Measurements from ENCODE around the gene PAQR5.
"Not testable (repeated sequence)": the region's sequence is repeated elsewhere in the genome, so short reads cannot be mapped to it uniquely, and the experiment has no call there.

PAQR5 gene

GRCh38 chr15:69380100-69380725 is 81.5 kb downstream of the PAQR5 start:
- no peak overlapping the region for H3K4me3 ChIP-seq (replicated peaks; ENCODE audit: low read depth, low read length)
- no peak for DNase-seq (ENCODE audit: extremely low read depth, low read depth)
- peak; percentile 34 for TF ChIP-seq CTCF (IDR thresholded peaks at IDR 0.05; ENCODE audit: low read depth, low read length, missing control alignments)

GRCh38 chr15:69380726-69381105 is 82.0 kb downstream of the PAQR5 start:
- no peak for DNase-seq (ENCODE audit: extremely low read depth, low read depth)
- no peak overlapping the region for H3K4me3 ChIP-seq (replicated peaks; ENCODE audit: low read depth, low read length)
- no peak for TF ChIP-seq CTCF (IDR thresholded peaks at IDR 0.05; ENCODE audit: low read depth, low read length, missing control alignments)

DNA sequence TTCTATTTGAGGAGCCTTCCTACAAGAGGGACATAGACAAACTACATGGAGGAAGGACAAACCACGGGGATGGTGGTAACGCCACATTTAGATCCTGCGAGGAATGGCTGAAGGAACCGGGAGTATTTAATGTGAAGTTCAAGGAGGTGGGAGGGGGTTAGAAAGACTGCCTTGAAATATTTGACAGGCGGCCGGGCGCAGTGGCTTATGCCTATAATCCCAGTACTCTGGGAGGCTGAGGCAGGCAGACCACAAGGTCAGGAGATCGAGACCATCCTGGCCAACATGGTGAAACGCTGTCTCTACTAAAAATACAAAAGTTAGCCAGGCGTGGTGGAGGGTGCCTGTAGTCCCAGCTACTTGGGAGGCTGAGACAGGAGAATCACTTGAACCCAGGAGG is 83.5 kb downstream of the PAQR5 start:
- H3K4me3 ChIP-seq (replicated peaks; ENCODE audit: low read depth, low read length); DNase-seq (ENCODE audit: extremely low read depth, low read depth): not testable (repeated sequence)

- not testable (repeated sequence) for H3K4me3 ChIP-seq (replicated peaks; ENCODE audit: low read depth, low read length); DNase-seq (ENCODE audit: extremely low read depth, low read depth)
Observed at GRCh38 chr15:69384066-69384465, 85.4 kb downstream of the PAQR5 start.

- H3K4me3 ChIP-seq (replicated peaks; ENCODE audit: low read depth, low read length) = no peak overlapping the region
- no peak for DNase-seq (ENCODE audit: extremely low read depth, low read depth)
- TF ChIP-seq CTCF (IDR thresholded peaks at IDR 0.05; ENCODE audit: low read depth, low read length, missing control alignments) = no peak
Observed at GRCh38 chr15:69384626-69385598, 86.2 kb downstream of the PAQR5 start.

- TF ChIP-seq CTCF (IDR thresholded peaks at IDR 0.05; ENCODE audit: low read depth, low read length, missing control alignments) = no peak
- H3K4me3 ChIP-seq (replicated peaks; ENCODE audit: low read depth, low read length) = no peak overlapping the region
- no peak for DNase-seq (ENCODE audit: extremely low read depth, low read depth)
Observed at GRCh38 chr15:69385831-69386230, 87.1 kb downstream of the PAQR5 start.

DNA sequence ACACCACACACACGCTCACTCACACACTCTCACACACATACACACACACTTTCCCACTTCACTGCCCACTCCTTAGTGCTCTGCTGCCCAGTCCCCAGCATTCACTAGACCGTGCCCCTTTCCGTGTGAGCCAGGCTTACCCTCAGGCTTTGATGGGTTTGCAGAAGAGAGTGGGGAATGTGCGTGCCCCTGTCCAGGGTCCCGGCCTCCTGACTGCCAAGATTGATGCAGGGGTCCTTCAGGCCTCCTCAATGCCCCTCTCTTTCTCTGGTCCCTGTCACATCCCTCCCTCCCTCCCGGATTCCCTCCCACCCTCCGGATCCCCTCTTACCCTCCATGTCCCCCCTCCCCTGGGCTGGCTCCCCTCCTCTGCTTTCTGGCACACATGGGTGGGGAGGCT is 87.6 kb downstream of the PAQR5 start:
- no peak for TF ChIP-seq CTCF (IDR thresholded peaks at IDR 0.05; ENCODE audit: low read depth, low read length, missing control alignments)

More for the DNA sequence above, 87.6 kb downstream of the PAQR5 start:
- H3K4me3 ChIP-seq (replicated peaks; ENCODE audit: low read depth, low read length) = no peak overlapping the region
- DNase-seq (ENCODE audit: extremely low read depth, low read depth) = no peak

Measured in HFF-Myc (cell line).